Measurements from ENCODE around the gene INPP4B. TPM values are rescaled to one million over a fixed set of nuclear protein-coding genes. Genes with fewer than 3 reads are reported as not detected.
A peak's percentile ranks its signal among the peaks of the same experiment; 100 is the strongest.

Gene INPP4B
- total RNA-seq, 1 experiment from 2014 or later, result 41.0 TPM

DNA sequence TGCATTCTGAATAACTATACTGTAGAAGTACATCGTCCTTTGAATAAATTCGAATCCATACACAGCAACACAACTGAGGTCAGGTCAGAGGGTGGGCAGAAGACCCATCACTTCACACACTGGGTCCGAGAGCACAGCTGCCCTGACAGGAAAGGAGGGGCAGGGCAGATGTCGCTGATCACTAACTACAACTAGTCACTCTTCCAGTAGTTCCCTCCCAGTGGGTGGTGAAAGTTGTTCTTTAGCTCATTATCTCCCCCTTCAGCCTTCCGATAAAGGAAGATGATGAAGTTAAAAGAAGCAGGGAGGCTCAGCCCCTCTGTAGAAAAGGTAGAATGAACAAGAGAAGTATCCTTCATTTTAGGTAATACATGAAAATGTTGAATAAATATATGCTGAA, 278.9 kb downstream of the INPP4B start:
- BruUV-seq (replicated peaks), result no TSS peak
- no peaks in the 10 kb centered on the region for H3K9me2 ChIP-seq (replicated peaks; ENCODE audit: low read length)
- intact Hi-C loops (cut with micrococcal nuclease), result no loop called here
- H3K27ac ChIP-seq (ENCODE audit: low read length), result no peak overlapping the region
- POLR2A ChIA-PET (ENCODE audit: unreplicated experiment), result no interaction called here
- H3K9me3 ChIP-seq (ENCODE audit: low read length), result no peaks in the 10 kb centered on the region
- no peak overlapping the region for H3K9ac ChIP-seq (ENCODE audit: low read length)
- ATAC-seq (peak; percentile 24; the same call in 1 of the 2 replicates), DNase-seq (peak; percentile 14)
- H3K79me2 ChIP-seq (ENCODE audit: low read length), result no peaks in the 10 kb centered on the region
- H2AFZ ChIP-seq (ENCODE audit: low read length), result no peak overlapping the region
- peaks cover 6% of the 10 kb centered on the region; the same call in 1 of the 2 replicates for H3K4me1 ChIP-seq (ENCODE audit: insufficient read depth, low read length)
- no peak overlapping the region for H3K4me3 ChIP-seq (ENCODE audit: low read length)
- H3K36me3 ChIP-seq (ENCODE audit: low read depth, low read length), result no peaks in the 10 kb centered on the region
- no peak overlapping the region for H3K4me2 ChIP-seq (ENCODE audit: low read length)
- TF ChIP-seq EZH2phosphoT487 (IDR thresholded peaks at IDR 0.05; ENCODE audit: borderline replicate concordance, low read length), result no peak
- TF ChIP-seq CTCF (conservative IDR thresholded peaks at IDR 0.05; ENCODE audit: low read depth, low read length), result no peak; the same call in 1 of the 2 replicates
- no peak for TF ChIP-seq EZH2 (IDR thresholded peaks at IDR 0.05; ENCODE audit: low read length, unreplicated experiment)
- H3K27me3 ChIP-seq (ENCODE audit: low read length), result no peaks in the 10 kb centered on the region
- CTCF ChIA-PET, result no interaction called here
- H4K20me1 ChIP-seq (ENCODE audit: low read length), result no peaks in the 10 kb centered on the region
- no peaks in the 10 kb centered on the region for H3F3A ChIP-seq (ENCODE audit: low read length, unreplicated experiment)

DNA sequence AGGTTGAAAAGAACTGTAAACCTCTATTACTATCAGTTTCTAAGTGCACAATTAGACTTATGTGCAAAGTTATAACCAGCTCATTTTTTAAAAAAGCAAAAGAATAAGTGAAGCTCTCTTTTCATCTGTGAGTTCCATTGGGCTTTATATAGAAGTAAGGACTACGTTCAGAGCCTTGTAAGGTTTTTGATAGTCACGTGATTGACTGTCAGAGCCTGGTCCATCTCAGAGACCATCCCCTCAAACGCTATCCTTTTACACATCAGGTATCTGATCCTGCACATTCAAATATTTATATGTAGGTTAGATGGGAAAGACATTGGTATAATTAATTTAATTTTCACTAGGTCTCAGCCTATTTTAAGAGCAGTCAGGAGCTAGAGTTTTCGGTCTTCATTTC, 279.3 kb downstream of the INPP4B start:
- TF ChIP-seq EZH2 (IDR thresholded peaks at IDR 0.05; ENCODE audit: low read length, unreplicated experiment), result no peak
- no peak for TF ChIP-seq EZH2phosphoT487 (IDR thresholded peaks at IDR 0.05; ENCODE audit: borderline replicate concordance, low read length)
- no peak for TF ChIP-seq CTCF (conservative IDR thresholded peaks at IDR 0.05; ENCODE audit: low read depth, low read length)
- ChIA-PET CTCF (no interaction called here), POLR2A (ENCODE audit: unreplicated experiment) (no interaction called here)
- Histone ChIP-seq H3K4me1 (ENCODE audit: insufficient read depth, low read length) (peaks cover 6% of the 10 kb centered on the region; the same call in 1 of the 2 replicates), H3K27me3 (ENCODE audit: low read length) (no peaks in the 10 kb centered on the region), H4K20me1 (ENCODE audit: low read length) (no peaks in the 10 kb centered on the region), H3K36me3 (ENCODE audit: low read depth, low read length) (no peaks in the 10 kb centered on the region), H3F3A (ENCODE audit: low read length, unreplicated experiment) (no peaks in the 10 kb centered on the region), H3K9me2 (replicated peaks; ENCODE audit: low read length) (no peaks in the 10 kb centered on the region), H3K79me2 (ENCODE audit: low read length) (no peaks in the 10 kb centered on the region), H3K4me3 (ENCODE audit: low read length) (no peak overlapping the region), H2AFZ (ENCODE audit: low read length) (no peak overlapping the region), H3K27ac (ENCODE audit: low read length) (no peak overlapping the region), H3K9ac (ENCODE audit: low read length) (no peak overlapping the region), H3K4me2 (ENCODE audit: low read length) (no peak overlapping the region), H3K9me3 (ENCODE audit: low read length) (no peaks in the 10 kb centered on the region)
- no peak for DNase-seq
- no TSS peak for BruUV-seq (replicated peaks)
- intact Hi-C loops (cut with micrococcal nuclease), result no loop called here
- ATAC-seq, result no peak

DNA sequence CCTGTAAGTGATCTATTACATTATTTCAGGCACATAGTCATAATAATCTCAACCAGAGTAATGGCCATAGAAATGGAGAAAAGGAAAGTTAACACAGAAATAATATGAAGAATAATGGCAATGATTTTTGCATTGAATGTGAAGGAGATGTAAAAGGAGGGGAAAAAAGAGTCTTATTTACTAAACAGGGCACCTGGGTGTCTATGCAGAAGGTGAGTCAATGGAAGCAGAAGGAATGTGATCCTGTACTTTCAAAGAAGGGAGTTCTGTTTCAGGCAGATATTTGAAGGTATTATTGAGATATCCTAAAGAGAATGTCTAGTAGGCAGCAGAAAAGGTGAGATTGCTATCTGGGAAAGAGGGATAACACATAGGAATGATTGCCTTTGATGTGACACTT, 279.9 kb downstream of the INPP4B start:
- Histone ChIP-seq H3K27ac (ENCODE audit: low read length) (no peak overlapping the region), H3K9me3 (ENCODE audit: low read length) (no peaks in the 10 kb centered on the region), H3K4me1 (ENCODE audit: insufficient read depth, low read length) (peaks cover 6% of the 10 kb centered on the region; the same call in 1 of the 2 replicates), H3K4me3 (ENCODE audit: low read length) (no peak overlapping the region), H2AFZ (ENCODE audit: low read length) (no peak overlapping the region), H4K20me1 (ENCODE audit: low read length) (no peaks in the 10 kb centered on the region), H3K4me2 (ENCODE audit: low read length) (no peak overlapping the region), H3K27me3 (ENCODE audit: low read length) (no peaks in the 10 kb centered on the region), H3K9me2 (replicated peaks; ENCODE audit: low read length) (no peaks in the 10 kb centered on the region), H3K9ac (ENCODE audit: low read length) (no peak overlapping the region), H3K36me3 (ENCODE audit: low read depth, low read length) (no peaks in the 10 kb centered on the region), H3F3A (ENCODE audit: low read length, unreplicated experiment) (no peaks in the 10 kb centered on the region), H3K79me2 (ENCODE audit: low read length) (no peaks in the 10 kb centered on the region)
- no TSS peak for BruUV-seq (replicated peaks)
- TF ChIP-seq CTCF (conservative IDR thresholded peaks at IDR 0.05; ENCODE audit: low read depth, low read length), result no peak
- no peak for TF ChIP-seq EZH2phosphoT487 (IDR thresholded peaks at IDR 0.05; ENCODE audit: borderline replicate concordance, low read length)
- TF ChIP-seq EZH2 (IDR thresholded peaks at IDR 0.05; ENCODE audit: low read length, unreplicated experiment), result no peak
- intact Hi-C loops (cut with micrococcal nuclease), result no loop called here
- ATAC-seq, result no peak
- ChIA-PET POLR2A (ENCODE audit: unreplicated experiment) (no interaction called here), CTCF (no interaction called here)
- DNase-seq, result no peak

Measured in PC-3 (cell line).